Breast epithelium (tissue), 4 donors: ENCODE data around the gene TDRD1. TPM values are rescaled to one million over a fixed set of nuclear protein-coding genes. Genes with fewer than 3 reads are reported as not detected.

ENCODE experiments used
- DNase-seq, 2 donors: peaks; one replicate each; pipeline ENCODE4 v3.0.0-alpha.2; 2019; ENCODE audit warnings: low spot score in 2 of 2
- H3K27ac ChIP-seq, 2 donors: fragments of 200-600 bp; sonication (generic) in 1 of 2; one replicate each; pipeline ENCODE4 v1.5.1; 2016 to 2019; ENCODE audit warnings: mild to moderate bottlenecking in 1 of 2
- H3K27me3 ChIP-seq, 2 donors: fragments of 200-600 bp; sonication (generic) in 1 of 2; one replicate each; pipeline versions ENCODE4 v1.5.1 to v1.6.0; 2017 to 2019; ENCODE audit warnings: control low read depth in 1 of 2, mild to moderate bottlenecking in 1 of 2
- H3K36me3 ChIP-seq: fragments of 200-600 bp; one replicate; pipeline ENCODE4 v1.5.1; 2019
- H3K4me1 ChIP-seq, 2 donors: fragments of 200-600 bp; sonication (generic); one replicate each; pipeline ENCODE4 v1.5.1; 2016 to 2019; ENCODE audit warnings: control low read depth in 1 of 2
- H3K4me3 ChIP-seq, 3 donors: fragments of 200-600 bp; sonication (generic); 1 replicate in 2 of 3; 2 replicates in 1 of 3; pipeline ENCODE4 v1.5.1; 2016 to 2019; ENCODE audit warnings: mild to moderate bottlenecking in 3 of 3, moderate library complexity in 2 of 3
- H3K9me3 ChIP-seq, 2 donors: fragments of 200-600 bp; sonication (generic) in 1 of 2; one replicate each; pipeline ENCODE4 v1.5.1; 2016 to 2019; ENCODE audit warnings: control low read depth in 1 of 2
- POLR2A ChIP-seq: fragments of 450-650 bp; IDR thresholded peaks from one replicate; pipeline ENCODE4 v1.6.1; 2016; ENCODE audit warnings: antibody characterized with exemption, mild to moderate bottlenecking, moderate library complexity
- POLR2AphosphoS5 ChIP-seq, 3 donors: sonication (generic); formaldehyde crosslinking; IDR thresholded peaks; one replicate each; pipeline ENCODE4 v1.6.1; 2017; ENCODE audit warnings: antibody characterized with exemption in 3 of 3
- intact Hi-C: fragments of 100-400 bp; cut with DNase I; formaldehyde crosslinking; loops from one replicate; pipeline ENCODE4 v1.15.1; 2023; ENCODE audit warnings: low total_unique reads
- total RNA-seq, 3 donors: library from RNA; depleted of rRNA; stranded (reverse); fragments of >200 nt; gene quantifications; one replicate each; pipeline ENCODE4 v1.1.0, GENCODE V29; 2016
- TF ChIP-seq, protein P1 (sequence below), 3 donors: fragments of 450-650 bp; IDR thresholded peaks; one replicate each; pipeline ENCODE4 v1.5.1; 2016 to 2017; ENCODE audit warnings: antibody characterized with exemption in 3 of 3, mild to moderate bottlenecking in 3 of 3, moderate library complexity in 3 of 3

The TDRD1 gene
- total RNA-seq, 3 donors from 2014 or later: under 0.01 to 0.73 (median 0.33) TPM

DNA sequence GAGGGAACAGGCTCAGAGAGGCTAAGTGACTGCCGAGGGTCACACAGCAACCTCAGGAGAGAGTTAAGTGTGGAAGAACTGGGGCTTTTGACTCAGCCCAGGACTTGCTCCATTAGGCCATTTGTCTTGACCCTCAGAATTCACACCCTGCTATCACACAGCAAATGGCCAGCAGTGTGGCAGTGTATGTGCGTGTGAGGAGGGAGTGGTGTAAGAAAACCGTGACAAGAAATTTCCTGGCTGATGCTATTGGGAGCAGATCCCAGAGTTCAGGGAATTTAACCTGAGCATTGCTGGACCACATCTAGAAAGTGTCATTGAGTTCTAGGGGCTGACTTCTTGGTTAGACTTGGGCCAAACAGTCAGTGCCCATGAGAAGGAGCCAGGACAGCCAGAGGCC, 78.3 kb downstream of the TDRD1 start:
- H3K27me3 ChIP-seq: no peaks in the 10 kb centered on the region
- H3K36me3 ChIP-seq: no peaks in the 10 kb centered on the region
- TF ChIP-seq, protein P1, sequence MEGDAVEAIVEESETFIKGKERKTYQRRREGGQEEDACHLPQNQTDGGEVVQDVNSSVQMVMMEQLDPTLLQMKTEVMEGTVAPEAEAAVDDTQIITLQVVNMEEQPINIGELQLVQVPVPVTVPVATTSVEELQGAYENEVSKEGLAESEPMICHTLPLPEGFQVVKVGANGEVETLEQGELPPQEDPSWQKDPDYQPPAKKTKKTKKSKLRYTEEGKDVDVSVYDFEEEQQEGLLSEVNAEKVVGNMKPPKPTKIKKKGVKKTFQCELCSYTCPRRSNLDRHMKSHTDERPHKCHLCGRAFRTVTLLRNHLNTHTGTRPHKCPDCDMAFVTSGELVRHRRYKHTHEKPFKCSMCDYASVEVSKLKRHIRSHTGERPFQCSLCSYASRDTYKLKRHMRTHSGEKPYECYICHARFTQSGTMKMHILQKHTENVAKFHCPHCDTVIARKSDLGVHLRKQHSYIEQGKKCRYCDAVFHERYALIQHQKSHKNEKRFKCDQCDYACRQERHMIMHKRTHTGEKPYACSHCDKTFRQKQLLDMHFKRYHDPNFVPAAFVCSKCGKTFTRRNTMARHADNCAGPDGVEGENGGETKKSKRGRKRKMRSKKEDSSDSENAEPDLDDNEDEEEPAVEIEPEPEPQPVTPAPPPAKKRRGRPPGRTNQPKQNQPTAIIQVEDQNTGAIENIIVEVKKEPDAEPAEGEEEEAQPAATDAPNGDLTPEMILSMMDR (IDR thresholded peaks at IDR 0.05): no peak
- TF ChIP-seq POLR2A (no peak), POLR2AphosphoS5 (IDR thresholded peaks at IDR 0.05) (no peak)
- H3K27ac ChIP-seq: no peak overlapping the region
- no peak overlapping the region for H3K4me3 ChIP-seq
- intact Hi-C loops: no loop called here
- H3K9me3 ChIP-seq: no peaks in the 10 kb centered on the region
- no peak for DNase-seq
- no peaks in the 10 kb centered on the region for H3K4me1 ChIP-seq

DNA sequence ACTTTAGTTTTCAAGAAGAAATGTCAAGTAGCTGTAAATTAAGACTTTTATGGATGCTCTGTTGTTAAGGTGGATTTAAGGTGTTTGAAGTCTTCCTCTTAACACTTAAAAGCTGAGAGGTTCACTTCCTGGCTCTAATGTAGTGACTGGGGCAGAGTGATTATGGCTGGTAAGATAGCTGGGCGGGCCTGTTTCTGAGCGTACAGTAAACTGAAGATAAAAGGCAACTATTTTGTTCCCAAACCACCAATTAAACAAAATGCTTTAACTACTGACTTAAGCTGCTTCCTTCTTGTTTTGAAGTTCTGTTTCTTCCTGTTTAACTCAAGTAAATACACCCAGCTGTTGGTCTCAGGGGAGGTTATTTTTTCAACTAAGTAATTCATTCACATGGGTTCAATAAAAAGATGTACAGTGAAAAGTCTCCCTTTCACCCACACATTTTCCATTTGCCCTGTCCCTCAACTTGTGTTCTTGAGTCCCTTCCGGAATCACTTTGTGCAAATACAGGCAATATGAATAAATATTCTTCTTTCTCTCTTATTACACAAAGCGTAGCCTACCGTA, 79.2 kb downstream of the TDRD1 start:
- TF ChIP-seq POLR2A (no peak), POLR2AphosphoS5 (IDR thresholded peaks at IDR 0.05) (no peak)
- TF ChIP-seq, protein P1 (IDR thresholded peaks at IDR 0.05): no peak
- Histone ChIP-seq H3K9me3 (no peaks in the 10 kb centered on the region), H3K4me1 (no peaks in the 10 kb centered on the region), H3K4me3 (no peak overlapping the region), H3K27me3 (no peaks in the 10 kb centered on the region), H3K36me3 (no peaks in the 10 kb centered on the region), H3K27ac (no peak overlapping the region)
- intact Hi-C loops: no loop called here
- no peak for DNase-seq

DNA sequence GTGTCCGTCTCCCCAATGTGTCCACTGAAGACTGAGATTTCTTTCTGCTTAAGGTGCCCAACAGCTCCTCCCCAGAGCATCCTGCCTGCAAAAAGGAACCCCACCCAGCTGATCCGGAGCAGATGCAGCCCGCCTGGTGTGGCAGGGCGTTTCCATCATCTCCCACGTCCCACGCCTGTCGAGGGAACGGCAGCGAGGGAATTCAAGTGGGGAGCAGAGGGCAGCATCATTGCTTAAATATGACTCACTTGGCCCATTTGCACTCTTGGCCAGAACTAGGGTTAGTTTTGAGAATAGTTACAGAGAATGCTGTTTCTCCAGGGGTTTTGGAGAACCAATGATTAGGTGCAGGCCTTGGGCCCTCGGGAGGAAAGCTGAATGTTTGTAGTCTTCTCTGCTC, 80.7 kb downstream of the TDRD1 start:
- DNase-seq: no peak
- H3K9me3 ChIP-seq: no peaks in the 10 kb centered on the region
- no peak overlapping the region for H3K4me3 ChIP-seq
- intact Hi-C loops: no loop called here
- H3K27me3 ChIP-seq: no peaks in the 10 kb centered on the region
- H3K36me3 ChIP-seq: no peaks in the 10 kb centered on the region
- peak overlapping the region in 1 of 2 donors; percentile 46 for H3K27ac ChIP-seq
- no peak for TF ChIP-seq POLR2A
- TF ChIP-seq POLR2AphosphoS5 (IDR thresholded peaks at IDR 0.05): peak in 1 of 3 donors; percentile 37
- TF ChIP-seq, protein P1 (IDR thresholded peaks at IDR 0.05): no peak
- no peaks in the 10 kb centered on the region for H3K4me1 ChIP-seq

DNA sequence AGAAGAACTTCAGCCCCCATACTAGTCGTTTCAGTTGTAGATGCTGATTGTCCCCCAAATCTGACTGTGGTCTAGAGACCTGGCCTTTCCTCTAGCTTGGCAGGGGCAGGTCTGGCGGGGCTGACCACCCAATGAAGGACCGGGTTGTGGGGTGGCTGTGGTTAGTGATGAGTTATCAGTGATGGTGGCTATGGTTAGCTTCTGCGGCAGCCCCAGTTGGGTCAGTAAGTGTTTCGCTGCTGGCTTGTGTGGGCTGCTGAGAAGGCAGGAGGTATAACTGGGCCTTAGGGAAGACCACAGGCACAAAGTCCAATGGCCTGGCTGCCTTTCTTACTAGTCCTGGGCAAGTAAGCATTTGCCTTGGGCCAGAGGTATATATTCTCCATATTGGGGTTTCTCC, 81.2 kb downstream of the TDRD1 start:
- no peak overlapping the region for H3K4me3 ChIP-seq
- no peak for DNase-seq
- peak overlapping the region in 1 of 2 donors; percentile 46 for H3K27ac ChIP-seq
- no peaks in the 10 kb centered on the region for H3K27me3 ChIP-seq
- H3K9me3 ChIP-seq: no peaks in the 10 kb centered on the region
- intact Hi-C loops: no loop called here
- TF ChIP-seq POLR2AphosphoS5 (IDR thresholded peaks at IDR 0.05) (no peak), POLR2A (no peak)
- TF ChIP-seq, protein P1 (IDR thresholded peaks at IDR 0.05): no peak
- no peaks in the 10 kb centered on the region for H3K36me3 ChIP-seq
- peaks cover 0 to 1% of the 10 kb centered on the region in 2 donors for H3K4me1 ChIP-seq

DNA sequence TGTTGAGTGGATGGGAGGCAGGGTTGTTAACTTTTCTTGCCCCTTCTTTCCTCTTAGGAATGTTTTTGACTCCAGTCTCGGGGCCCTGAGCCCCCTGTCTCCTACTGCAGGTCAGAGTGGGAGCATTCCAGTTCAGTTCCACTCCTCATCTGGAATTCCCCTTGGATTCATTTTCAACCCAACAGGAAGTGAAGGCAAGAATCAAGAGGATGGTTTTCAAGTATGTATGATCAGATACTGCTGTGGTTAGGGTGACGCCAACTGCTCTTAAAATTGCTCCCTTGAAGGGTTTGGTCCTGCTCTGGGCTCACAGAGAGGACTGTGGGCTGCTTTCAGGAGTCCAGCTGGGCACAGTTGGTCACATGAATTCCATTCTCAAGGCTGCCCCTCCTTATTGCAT, 81.9 kb downstream of the TDRD1 start:
- intact Hi-C loops: no loop called here
- DNase-seq: no peak
- Histone ChIP-seq H3K9me3 (no peaks in the 10 kb centered on the region), H3K4me3 (no peak overlapping the region), H3K27me3 (no peaks in the 10 kb centered on the region), H3K27ac (peak overlapping the region in 1 of 2 donors; percentile 46), H3K36me3 (no peaks in the 10 kb centered on the region), H3K4me1 (peaks cover 0 to 3% of the 10 kb centered on the region in 2 donors)
- TF ChIP-seq POLR2AphosphoS5 (IDR thresholded peaks at IDR 0.05) (no peak), POLR2A (no peak)
- TF ChIP-seq, protein P1 (IDR thresholded peaks at IDR 0.05): no peak
